H9 (cell line): ENCODE data around the gene PLD5. TPM values are rescaled to one million over a fixed set of nuclear protein-coding genes. Genes with fewer than 3 reads are reported as not detected.

Experiments used
- DNase-seq: peaks from one replicate; pipeline ENCODE4 v3.0.0-alpha.2; 2017
- H2AFZ ChIP-seq: one replicate; pipeline ENCODE4 v1.6.1; 2013; ENCODE audit warnings: mild to moderate bottlenecking, low read length, control low read depth, moderate library complexity
- H2AK5ac ChIP-seq: 2 replicates; pipeline ENCODE4 v1.6.1; 2013; ENCODE audit warnings: low read length, control low read depth, mixed read lengths; ENCODE audit not compliant: insufficient read length
- H2BK120ac ChIP-seq: one replicate; pipeline ENCODE4 v1.6.1; 2013; ENCODE audit warnings: low read depth, mild to moderate bottlenecking, low read length, control low read depth, inconsistent platforms; ENCODE audit not compliant: poor library complexity, severe bottlenecking
- H2BK12ac ChIP-seq: 2 replicates; pipeline ENCODE4 v1.6.1; 2013; ENCODE audit warnings: low read length, control low read depth, mixed read lengths, low read depth; ENCODE audit not compliant: insufficient read length
- H2BK15ac ChIP-seq: 2 replicates; pipeline ENCODE4 v1.6.1; 2013; ENCODE audit warnings: low read depth, low read length, control low read depth
- H2BK20ac ChIP-seq: one replicate; pipeline ENCODE4 v1.6.1; 2013; ENCODE audit warnings: low read depth, mild to moderate bottlenecking, low read length, control low read depth, inconsistent platforms; ENCODE audit not compliant: poor library complexity, severe bottlenecking
- H2BK5ac ChIP-seq: 2 replicates; pipeline ENCODE4 v1.6.1; 2013; ENCODE audit warnings: low read length, control low read depth, mixed read lengths; ENCODE audit not compliant: insufficient read length
- H3K14ac ChIP-seq: 2 replicates; pipeline ENCODE4 v1.6.1; 2013; ENCODE audit warnings: low read length, control low read depth; ENCODE audit not compliant: insufficient read depth
- H3K18ac ChIP-seq: 2 replicates; pipeline ENCODE4 v1.6.1; 2013; ENCODE audit warnings: low read depth, mild to moderate bottlenecking, mixed read lengths, low read length, control low read depth; ENCODE audit not compliant: insufficient read length
- H3K23ac ChIP-seq: 2 replicates; pipeline ENCODE4 v1.6.1; 2013; ENCODE audit warnings: low read length, control low read depth, mixed read lengths, low read depth; ENCODE audit not compliant: insufficient read length
- H3K23me2 ChIP-seq: 2 replicates; pipeline ENCODE4 v1.6.1; 2013; ENCODE audit warnings: low read depth, mild to moderate bottlenecking, mixed read lengths, low read length, control low read depth; ENCODE audit not compliant: insufficient read length, poor library complexity, severe bottlenecking
- H3K27ac ChIP-seq: 2 replicates; pipeline ENCODE4 v1.5.1; 2013; ENCODE audit warnings: low read length, control low read depth, mixed read lengths, low read depth; ENCODE audit not compliant: insufficient read length
- H3K27me3 ChIP-seq: 2 replicates; pipeline ENCODE4 v1.6.1; 2013; ENCODE audit warnings: low read length, control low read depth, inconsistent platforms; ENCODE audit not compliant: insufficient read depth
- H3K4ac ChIP-seq: 2 replicates; pipeline ENCODE4 v1.6.1; 2013; ENCODE audit warnings: low read depth, mild to moderate bottlenecking, control low read depth, inconsistent platforms, low read length, moderate library complexity
- H3K4me1 ChIP-seq: 2 replicates; pipeline ENCODE4 v1.6.1; 2013; ENCODE audit warnings: low read length, control low read depth, inconsistent platforms; ENCODE audit not compliant: insufficient read depth
- H3K4me2 ChIP-seq: 2 replicates; pipeline ENCODE4 v1.6.1; 2013; ENCODE audit warnings: low read length, control low read depth, mixed read lengths; ENCODE audit not compliant: insufficient read length, insufficient read depth
- H3K56ac ChIP-seq: 2 replicates; pipeline ENCODE4 v1.6.1; 2013; ENCODE audit warnings: low read depth, mild to moderate bottlenecking, mixed read lengths, low read length, control low read depth; ENCODE audit not compliant: insufficient read length
- H3K79me1 ChIP-seq: 2 replicates; pipeline ENCODE4 v1.6.1; 2013; ENCODE audit warnings: low read depth, mild to moderate bottlenecking, moderate library complexity, low read length, control low read depth, inconsistent platforms; ENCODE audit not compliant: insufficient read depth, poor library complexity, severe bottlenecking
- H3K79me2 ChIP-seq: 2 replicates; pipeline ENCODE4 v1.6.1; 2013; ENCODE audit warnings: low read length, control low read depth, inconsistent platforms; ENCODE audit not compliant: insufficient read depth
- H3K9ac ChIP-seq: 2 replicates; pipeline ENCODE4 v1.6.1; 2013; ENCODE audit warnings: low read length, control low read depth, mixed read lengths; ENCODE audit not compliant: insufficient read length; ENCODE audit errors: extremely low read depth
- H3K9me3 ChIP-seq: one replicate; pipeline ENCODE4 v1.6.1; 2013; ENCODE audit warnings: low read depth, low read length, inconsistent platforms; ENCODE audit not compliant: control insufficient read depth
- H3T11ph ChIP-seq: one replicate; pipeline ENCODE4 v1.6.1; 2013; ENCODE audit warnings: mild to moderate bottlenecking, low read length, control low read depth, inconsistent platforms
- H4K20me1 ChIP-seq: one replicate; pipeline ENCODE4 v1.6.1; 2013; ENCODE audit not compliant: control insufficient read depth, insufficient read length, insufficient read depth
- H4K5ac ChIP-seq: 2 replicates; pipeline ENCODE4 v1.6.1; 2013; ENCODE audit warnings: low read depth, mild to moderate bottlenecking, mixed read lengths, low read length, control low read depth; ENCODE audit not compliant: insufficient read length
- H4K8ac ChIP-seq: replicated peaks from 2 replicates; pipeline ENCODE4 v1.6.1; 2013; ENCODE audit warnings: low read length, control low read depth, mixed read lengths, low read depth; ENCODE audit not compliant: insufficient read length
- H4K91ac ChIP-seq: 2 replicates; pipeline ENCODE4 v1.6.1; 2013; ENCODE audit warnings: low read depth, mild to moderate bottlenecking, moderate library complexity, mixed read lengths, low read length, control low read depth; ENCODE audit not compliant: insufficient read length
- H3K27ac Mint-ChIP-seq, 3 experiments: 2 replicates in 2 of 3; 3 replicates in 1 of 3; pipeline ENCODE4 v1.8.0; 2020 to 2021; ENCODE audit warnings: mixed read lengths in 3 of 3, mild to moderate bottlenecking in 1 of 3, moderate library complexity in 1 of 3
- H3K27me3 Mint-ChIP-seq: 2 replicates; pipeline ENCODE4 v1.8.0; 2021; ENCODE audit warnings: low read depth, mild to moderate bottlenecking, moderate library complexity, mixed read lengths
- H3K36me3 Mint-ChIP-seq, 3 experiments: 2 replicates in 2 of 3; 3 replicates in 1 of 3; pipeline ENCODE4 v1.8.0; 2020 to 2021; ENCODE audit warnings: low read depth in 3 of 3, mixed read lengths in 3 of 3; ENCODE audit not compliant: insufficient read depth in 1 of 3
- H3K4me1 Mint-ChIP-seq, 2 experiments: 2 replicates each; pipeline ENCODE4 v1.8.0; 2020; ENCODE audit warnings: mixed read lengths in 2 of 2
- H3K4me3 Mint-ChIP-seq, 2 experiments: 2 replicates in 1 of 2; 3 replicates in 1 of 2; pipeline ENCODE4 v1.8.0; 2020 to 2021; ENCODE audit warnings: mild to moderate bottlenecking in 2 of 2, mixed read lengths in 2 of 2, moderate library complexity in 1 of 2
- H3K9me3 Mint-ChIP-seq, 2 experiments: 2 replicates in 1 of 2; 3 replicates in 1 of 2; pipeline ENCODE4 v1.8.0; 2020; ENCODE audit warnings: mild to moderate bottlenecking in 2 of 2, mixed read lengths in 2 of 2, moderate library complexity in 1 of 2
- CTCF ChIP-seq: fragments of 200-600 bp; sonication (generic); conservative IDR thresholded peaks from 3 replicates; pipeline ENCODE4 v1.8.0; 2021; ENCODE audit warnings: antibody characterized with exemption, mild to moderate bottlenecking
- WGBS: extraction: QIAGEN DNeasy Blood & Tissue Kit; methylation state at CpG from one replicate; pipeline ENCODE4 v1.1.7; 2013; ENCODE audit warnings: missing lambda C conversion rate, low lambda C conversion rate, mixed read lengths; ENCODE audit not compliant: insufficient read length; ENCODE audit errors: extremely low coverage; 5-methylcytosine and 5-hydroxymethylcytosine counted together
- total RNA-seq: library from RNA; stranded (reverse); gene quantifications from 2 replicates; pipeline ENCODE4 v1.2.1, GENCODE V29; 2021

The PLD5 gene
- total RNA-seq, 1 experiment from 2014 or later, result 5.2 TPM

- H3K9me3 ChIP-seq, result no peaks in the 10 kb centered on the region
- no peak overlapping the region for H3K56ac ChIP-seq
- no peak overlapping the region for H3K18ac ChIP-seq
- no peaks in the 10 kb centered on the region for H3K4me1 ChIP-seq
- H2AK5ac ChIP-seq, result no peak overlapping the region
- no peak for TF ChIP-seq CTCF
- no peak overlapping the region for H2BK20ac ChIP-seq
- H3K79me1 ChIP-seq, result no peaks in the 10 kb centered on the region
- no peak overlapping the region for H3T11ph ChIP-seq
- no peaks in the 10 kb centered on the region; a peak in 1 of 5 replicates for H3K9me3 Mint-ChIP-seq
- H3K9ac ChIP-seq, result no peak overlapping the region
- H3K4me1 Mint-ChIP-seq, result peaks cover 6 to 8% of the 10 kb centered on the region in 2 experiments; a peak in 3 of 4 replicates
- no peak overlapping the region for H3K4me3 Mint-ChIP-seq
- no peak overlapping the region for H4K5ac ChIP-seq
- no peak overlapping the region for H3K27ac ChIP-seq
- H3K4me2 ChIP-seq, result no peak overlapping the region
- no peak overlapping the region for H2BK120ac ChIP-seq
- no peak for DNase-seq
- H3K79me2 ChIP-seq, result no peaks in the 10 kb centered on the region
- H2AFZ ChIP-seq, result no peak overlapping the region
- H3K4ac ChIP-seq, result no peak overlapping the region
- no peaks in the 10 kb centered on the region for H3K27me3 Mint-ChIP-seq
- H3K27me3 ChIP-seq, result no peaks in the 10 kb centered on the region
- H4K20me1 ChIP-seq, result no peaks in the 10 kb centered on the region
- no peaks in the 10 kb centered on the region for H3K23me2 ChIP-seq
- H3K36me3 Mint-ChIP-seq, result peaks cover 0 to 6% (median 1%) of the 10 kb centered on the region in 3 experiments; a peak in 3 of 7 replicates
- no peak overlapping the region for H3K23ac ChIP-seq
- no peak overlapping the region for H2BK5ac ChIP-seq
- H3K14ac ChIP-seq, result no peak overlapping the region
- no peak overlapping the region for H4K8ac ChIP-seq
- no peak overlapping the region for H4K91ac ChIP-seq
- no peak overlapping the region for H3K27ac Mint-ChIP-seq
- WGBS, result no CpG with 5 or more reads among the region's 6 CpGs
- H2BK15ac ChIP-seq, result no peak overlapping the region
- H2BK12ac ChIP-seq, result no peak overlapping the region
Observed at GRCh38 chr1:242432491-242433095, 91.9 kb downstream of the PLD5 start.
